NCI-H2227 treated with DMSO at 0.1 percent for 48 hours (cell line): Measurements from ENCODE around the gene C4orf54.

Source experiments
- DNase-seq: peaks from one replicate; lab custom pipeline; 2025; lab: John Stamatoyannopoulos, UW

Gene C4orf54

DNA sequence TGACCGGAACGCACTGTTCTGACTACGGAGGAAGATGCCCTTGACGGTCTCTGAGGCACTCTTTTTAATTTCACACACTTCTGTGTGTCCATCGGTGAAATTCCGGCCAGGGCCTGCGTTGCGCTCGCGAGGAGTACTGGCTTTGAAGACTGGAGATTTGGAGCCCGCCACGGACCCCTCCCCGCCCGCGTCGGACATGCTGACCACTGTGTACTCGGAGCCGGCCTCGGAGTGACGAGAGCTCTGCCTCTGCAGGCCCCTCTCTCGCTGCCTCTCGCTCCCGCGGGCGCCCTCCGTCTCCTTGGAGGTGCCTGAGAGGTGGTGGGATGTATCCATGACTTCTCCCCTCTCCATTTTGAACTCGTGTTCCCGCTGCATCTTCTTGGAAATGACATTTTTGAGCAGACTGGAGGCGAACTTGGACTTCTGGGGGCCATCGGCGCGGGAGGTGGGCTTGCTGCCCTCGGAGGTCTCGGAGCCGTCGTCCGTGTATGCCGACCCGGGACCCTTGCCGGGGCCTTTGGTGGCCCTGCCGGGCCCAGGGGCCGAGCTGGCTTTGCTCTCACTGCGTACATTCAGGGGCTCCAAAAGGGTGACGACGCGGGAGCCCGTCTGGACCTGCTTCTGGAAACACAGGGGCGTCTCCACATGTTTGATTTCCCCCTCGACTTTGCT, 5.7 kb downstream of the C4orf54 start:
- no peak for DNase-seq

DNA sequence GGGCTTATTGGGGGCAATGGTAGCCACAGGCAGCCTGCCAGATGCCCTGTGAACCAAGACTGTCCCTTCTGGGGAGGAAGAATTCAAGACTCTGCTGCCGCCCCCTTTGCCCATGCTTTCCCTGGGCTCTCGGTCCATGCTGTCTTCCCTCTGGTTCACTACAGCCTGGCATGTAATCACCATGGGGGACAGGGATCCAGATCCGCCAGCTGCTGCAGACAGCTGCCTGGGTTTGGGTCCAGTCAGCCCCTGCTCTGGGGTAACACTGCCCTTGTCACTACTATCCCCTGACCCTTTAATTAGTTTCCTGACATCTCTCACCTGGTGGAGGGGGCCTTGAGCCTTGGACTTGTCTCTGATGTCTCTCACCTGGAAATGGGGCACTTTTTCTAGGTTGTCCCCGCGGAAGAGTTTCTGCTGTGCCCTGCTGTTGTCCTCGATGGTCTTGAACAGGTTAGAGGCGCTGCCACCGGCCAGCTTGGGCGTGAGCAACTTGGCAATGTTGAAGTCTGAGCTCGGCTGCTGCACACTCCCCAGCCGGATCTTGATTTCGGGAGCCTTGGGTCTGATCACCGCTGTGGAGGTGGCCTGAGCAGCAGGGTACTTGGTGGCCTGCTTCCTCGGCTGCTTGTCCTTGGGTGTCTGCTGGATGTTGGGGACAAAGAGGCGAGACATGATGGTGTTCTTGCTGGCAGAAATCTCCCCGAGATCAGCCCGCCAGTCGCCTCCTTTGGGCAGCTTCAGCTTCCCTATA, 6.4 kb downstream of the C4orf54 start:
- no peak for DNase-seq

- DNase-seq: no peak
Measured at GRCh38 chr4:99649778-99650177, 7.8 kb downstream of the C4orf54 start.

DNA sequence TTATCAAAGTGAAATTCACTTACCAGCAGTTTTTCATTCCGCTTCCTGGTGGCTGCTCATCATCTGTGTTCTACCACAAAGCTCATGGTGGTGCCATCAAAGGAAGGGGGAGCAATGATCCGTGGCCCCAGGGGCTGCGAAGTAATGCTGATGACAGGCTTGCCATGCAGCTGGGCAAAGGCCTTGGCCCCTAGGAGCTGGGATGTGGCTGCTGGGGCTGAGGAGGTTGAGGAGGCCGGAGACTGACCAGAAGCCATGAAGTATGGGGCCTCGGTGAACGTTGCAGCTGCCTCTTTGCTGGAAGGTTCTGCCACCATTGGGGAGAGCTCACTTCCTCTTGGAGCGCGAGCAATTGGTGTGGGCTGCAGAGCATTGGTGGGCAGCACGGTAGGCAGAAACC, 8.4 kb downstream of the C4orf54 start:
- DNase-seq: no peak

GRCh38 chr4:99648321-99648720, 9.3 kb downstream of the C4orf54 start:
- DNase-seq: no peak

DNA sequence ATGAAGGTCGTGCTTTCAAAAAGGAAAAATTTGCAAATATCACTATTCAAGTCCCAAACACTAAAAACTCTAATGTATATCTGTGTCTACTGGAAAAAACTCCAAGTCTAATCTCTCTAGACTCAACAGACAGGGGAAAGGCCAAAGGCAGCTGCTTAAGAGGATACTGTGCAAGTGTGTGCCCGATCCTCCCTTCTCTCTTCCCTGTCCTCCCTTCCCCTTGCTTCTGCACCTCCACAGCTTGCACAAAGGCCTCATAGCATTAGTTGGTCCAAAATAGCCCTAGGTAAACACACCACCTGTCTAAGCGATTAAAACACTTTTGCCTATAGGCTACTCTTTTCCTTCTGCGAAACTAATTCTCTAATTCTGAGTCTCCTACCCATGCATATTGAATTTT, 10.6 kb downstream of the C4orf54 start:
- DNase-seq: no peak

- no peak for DNase-seq
Measured at GRCh38 chr4:99645638-99646037, 12.0 kb downstream of the C4orf54 start.

DNA sequence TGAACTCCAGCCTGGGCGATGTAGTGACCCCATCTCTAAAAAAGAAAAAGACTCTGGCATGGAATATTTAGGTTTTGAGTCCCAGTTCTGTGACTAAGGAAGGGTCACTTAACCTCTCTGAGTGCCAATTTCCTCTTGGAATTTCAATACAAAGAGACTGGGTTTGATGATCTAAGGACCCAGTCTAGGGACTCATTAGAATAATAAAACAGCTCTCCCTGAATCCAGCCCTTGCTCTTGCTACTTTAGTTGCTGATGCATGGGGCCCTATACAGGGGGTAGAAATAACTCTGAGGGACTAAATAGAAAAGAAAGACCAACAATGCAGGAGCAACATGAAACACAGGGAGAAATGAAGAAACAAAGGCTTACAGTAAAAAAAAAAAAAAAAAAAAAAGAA, 12.6 kb downstream of the C4orf54 start:
- no peak for DNase-seq

DNA sequence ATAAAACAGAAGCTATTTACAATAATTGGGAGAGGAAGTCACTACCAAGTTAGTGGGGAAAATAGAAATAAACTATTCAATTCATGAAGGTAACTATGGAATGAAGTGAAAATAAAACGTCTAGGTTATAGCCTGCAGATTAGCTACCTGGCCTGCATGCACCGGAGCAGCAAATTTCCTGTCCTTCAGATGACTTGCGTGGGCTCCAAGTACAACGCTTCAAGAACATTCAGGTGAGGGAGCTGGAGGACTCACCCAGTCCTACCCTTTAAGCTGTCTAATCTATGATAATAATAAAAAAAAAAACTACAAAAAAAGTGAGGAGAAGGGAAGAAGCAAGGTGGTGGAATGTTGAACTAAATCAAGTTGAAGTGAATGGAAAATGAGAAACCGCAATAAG, 13.2 kb downstream of the C4orf54 start:
- DNase-seq: no peak

DNA sequence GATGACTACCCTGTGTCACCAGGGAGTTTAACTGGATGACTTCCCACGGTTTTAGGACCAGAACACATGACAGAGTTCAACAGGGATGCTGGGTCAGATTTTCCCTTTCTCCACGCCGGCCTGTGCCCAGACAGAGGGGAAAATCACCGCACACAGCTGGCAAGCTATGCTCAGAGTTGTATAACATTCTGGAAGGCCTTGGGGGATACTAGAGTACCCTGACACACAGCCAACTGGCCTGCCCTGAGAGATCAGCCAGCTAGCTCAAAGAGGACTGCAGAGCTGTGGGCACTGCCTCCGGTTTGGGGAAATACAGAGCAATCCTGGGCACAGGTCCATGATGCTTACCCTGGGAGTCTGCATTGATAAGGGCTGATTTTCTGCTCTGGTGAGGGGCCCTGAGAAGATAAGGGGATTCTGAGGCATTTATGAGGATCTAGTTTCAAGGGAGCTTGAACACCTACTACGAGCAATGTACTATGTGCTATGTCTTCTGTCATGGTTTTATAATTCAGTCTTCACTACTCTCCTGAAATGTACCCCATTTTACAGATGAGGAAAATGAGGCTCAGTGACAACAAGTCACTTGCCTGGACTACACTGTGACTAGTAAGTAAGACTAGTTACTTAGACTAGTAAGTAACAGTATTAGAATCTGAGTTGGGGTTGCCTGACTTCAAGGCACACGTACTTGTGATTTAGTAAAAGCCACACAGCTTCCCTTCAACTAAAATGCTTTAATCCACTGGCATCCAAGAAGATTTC, 14.7 kb downstream of the C4orf54 start:
- no peak for DNase-seq

- DNase-seq: no peak
Measured at GRCh38 chr4:99640676-99641075, 17.0 kb downstream of the C4orf54 start.

DNA sequence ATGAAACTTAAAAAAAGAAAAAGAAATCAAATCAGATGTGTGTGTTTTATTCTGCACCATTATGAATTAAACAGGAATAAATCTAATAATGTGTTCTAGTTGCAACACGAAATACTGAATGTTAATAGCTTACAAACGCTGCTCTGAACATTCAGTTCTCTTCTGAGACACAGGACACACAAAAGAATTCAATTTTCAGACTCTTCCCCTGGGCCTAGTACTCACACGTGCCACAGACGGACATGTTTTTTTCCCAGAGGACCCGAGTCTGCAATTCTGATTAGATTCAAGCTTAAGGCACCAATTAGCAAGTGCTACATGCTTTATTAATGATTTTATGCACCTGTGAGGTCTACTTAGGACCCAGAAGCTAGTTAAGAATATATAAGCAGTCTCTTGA, 20.5 kb downstream of the C4orf54 start:
- DNase-seq: no peak

GRCh38 chr4:99636422-99636821, 21.2 kb downstream of the C4orf54 start:
- no peak for DNase-seq

DNA sequence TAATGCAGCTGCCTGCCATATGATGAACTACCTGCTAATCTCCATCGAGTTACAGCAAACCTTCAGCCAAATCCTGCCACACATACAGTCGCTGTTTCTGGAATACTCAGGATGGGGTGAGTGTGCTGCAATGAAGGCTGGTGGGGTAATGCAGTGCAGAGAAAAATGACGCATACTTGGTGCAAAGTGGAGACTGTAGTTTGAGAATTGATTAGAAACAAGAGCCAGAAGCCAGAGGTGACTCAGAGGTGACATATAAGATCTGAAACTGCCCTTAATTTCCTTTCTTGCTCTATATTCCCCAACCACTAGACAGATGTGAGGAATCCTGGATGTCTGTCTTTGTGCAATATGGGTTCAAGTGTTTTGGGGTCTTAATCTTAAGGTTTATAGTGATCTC, 22.0 kb downstream of the C4orf54 start:
- DNase-seq: no peak

GRCh38 chr4:99634742-99635360, 22.8 kb downstream of the C4orf54 start:
- DNase-seq: no peak

- DNase-seq: no peak
Measured at GRCh38 chr4:99633772-99634171, 23.9 kb downstream of the C4orf54 start.

DNA sequence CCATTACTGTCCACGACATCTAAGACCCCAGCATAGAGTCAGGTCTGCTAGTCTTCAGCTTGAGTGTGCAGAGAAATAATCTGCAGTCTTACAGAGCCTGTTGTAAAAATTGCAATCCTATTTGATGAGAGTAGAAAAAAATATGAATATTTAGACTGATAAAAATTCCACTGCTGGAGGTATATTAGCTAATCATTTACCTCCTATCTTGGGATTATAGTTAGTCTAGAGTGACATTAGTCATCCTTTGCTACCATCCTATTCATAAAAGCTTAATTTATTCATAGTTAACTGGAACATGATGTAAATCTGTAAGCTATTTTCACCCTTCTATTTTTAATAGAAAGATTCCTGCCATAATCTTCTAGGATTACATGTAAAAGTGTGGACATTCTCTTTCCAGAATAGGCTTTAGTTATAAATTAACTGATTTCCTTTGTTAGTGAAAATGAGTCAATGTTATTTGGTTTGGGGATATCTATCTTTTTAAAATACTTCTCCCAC, 26.7 kb downstream of the C4orf54 start:
- no peak for DNase-seq

GRCh38 chr4:99629962-99630554, 27.6 kb downstream of the C4orf54 start:
- no peak for DNase-seq

GRCh38 chr4:99628040-99628439, 29.6 kb downstream of the C4orf54 start:
- no peak for DNase-seq

DNA sequence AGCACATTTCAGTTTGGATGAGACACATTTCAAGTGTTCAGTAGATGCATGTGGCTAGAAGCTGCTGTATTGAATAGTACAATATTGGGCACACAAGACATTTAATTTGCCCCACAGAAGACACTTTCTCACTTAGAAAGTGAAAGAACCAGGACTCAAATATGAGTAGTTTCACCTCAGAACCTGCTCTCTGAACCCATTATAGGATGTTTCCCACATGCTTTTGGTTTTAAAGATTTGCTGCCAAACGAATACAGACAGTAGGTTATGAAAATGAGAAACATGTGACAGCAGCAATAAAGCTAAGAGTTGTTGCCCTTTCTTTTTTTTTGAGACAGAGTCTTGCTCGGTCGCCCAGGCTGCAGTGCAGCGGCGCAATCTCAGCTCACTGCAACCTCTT, 32.3 kb downstream of the C4orf54 start:
- no peak for DNase-seq

- DNase-seq: no peak
Measured at GRCh38 chr4:99624141-99624719, 33.4 kb downstream of the C4orf54 start.

DNA sequence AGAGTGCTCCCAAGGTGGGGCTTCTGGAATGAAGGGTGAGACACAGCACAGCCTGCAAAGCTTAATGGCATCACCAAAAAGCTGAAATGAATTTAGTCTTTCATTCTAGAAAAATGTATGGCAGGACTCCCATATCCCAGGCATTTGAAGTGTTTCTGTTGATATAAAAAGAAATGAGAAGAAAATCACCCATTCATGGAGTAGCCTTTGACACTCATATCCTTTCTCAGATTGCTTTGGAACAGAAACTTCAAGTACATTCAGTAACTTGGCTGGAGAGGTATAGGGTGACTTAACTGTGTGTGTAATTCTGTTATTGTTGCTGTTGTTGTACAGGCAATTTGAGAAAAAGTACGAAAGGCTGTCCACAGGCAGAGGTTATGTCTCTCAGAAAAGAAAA, 35.3 kb downstream of the C4orf54 start:
- DNase-seq: no peak
